ENCODE results near the gene CSTPP1.

- TF ChIP-seq POLR2A (IDR thresholded peaks at IDR 0.05; ENCODE audit: low read depth): no peak
- TF ChIP-seq EP300 (IDR thresholded peaks at IDR 0.05): no peak
- no peak for TF ChIP-seq CTCF (IDR thresholded peaks at IDR 0.05)
- no peak for TF ChIP-seq POLR2AphosphoS5 (IDR thresholded peaks at IDR 0.05)
Measured at GRCh38 chr11:46888636-46889035, 47.9 kb upstream of the CSTPP1 start.

Measured in esophagus muscularis mucosa (tissue), 4 donors.